ENCODE measurements around the gene SLC44A5. TPM values are rescaled to one million over a fixed set of nuclear protein-coding genes. Genes with fewer than 3 reads are reported as not detected.

The SLC44A5 gene
- polyA plus RNA-seq, 3 donors, result 9.9 to 21.7 (median 13.4) TPM

GRCh38 chr1:75172556-75172955 is 438.4 kb downstream of the SLC44A5 start:
- DNase-seq (ENCODE audit: extremely low read depth in 1 of 11, low read depth in 9 of 11, low spot score in 4 of 11), result no peak

- DNase-seq (ENCODE audit: extremely low read depth in 1 of 11, low read depth in 9 of 11, low spot score in 4 of 11), result no peak
Measured at GRCh38 chr1:75171876-75172275, 439.0 kb downstream of the SLC44A5 start.

GRCh38 chr1:75170981-75171380 is 439.9 kb downstream of the SLC44A5 start:
- DNase-seq (ENCODE audit: extremely low read depth in 1 of 11, low read depth in 9 of 11, low spot score in 4 of 11), result no peak

GRCh38 chr1:75170011-75170410 is 440.9 kb downstream of the SLC44A5 start:
- no peak for DNase-seq (ENCODE audit: extremely low read depth in 1 of 11, low read depth in 9 of 11, low spot score in 4 of 11)

GRCh38 chr1:75166821-75167220 is 444.1 kb downstream of the SLC44A5 start:
- no peak for DNase-seq (ENCODE audit: extremely low read depth in 1 of 11, low read depth in 9 of 11, low spot score in 4 of 11)

GRCh38 chr1:75165264-75165663 is 445.6 kb downstream of the SLC44A5 start:
- no peak for DNase-seq (ENCODE audit: extremely low read depth in 1 of 11, low read depth in 9 of 11, low spot score in 4 of 11)

GRCh38 chr1:75159154-75159553 is 451.8 kb downstream of the SLC44A5 start:
- DNase-seq (ENCODE audit: extremely low read depth in 1 of 11, low read depth in 9 of 11, low spot score in 4 of 11), result no peak

Other genes with a start within 250 kb of the SLC44A5 start
- 100 to 1,000 TPM in 2 of 3 donors, 10 to 100 TPM in 1; 97.9 to 137 (median 129) TPM for gene ACADM, start 113.6 kb upstream of the SLC44A5 start, polyA plus RNA-seq (ENCODE audit: insufficient read length in 3 of 3)
- gene RABGGTB, start 175.1 kb upstream of the SLC44A5 start, polyA plus RNA-seq (ENCODE audit: insufficient read length in 3 of 3), result 100 to 1,000 TPM in 1 of 3 donors, 10 to 100 TPM in 2; 79.7 to 102 (median 88.8) TPM
- under 1 TPM; 0.26 to 0.54 (median 0.42) TPM for gene MSH4, start 185.8 kb upstream of the SLC44A5 start, polyA plus RNA-seq (ENCODE audit: insufficient read length in 3 of 3)

Data from renal cortex interstitium (tissue), 11 donors.